GM20431 (cell line): ENCODE measurements around the gene CTSD.

Experiments
- in situ Hi-C: fragments of 300-500 bp; cut with MseI, MboI; formaldehyde crosslinking; loops from one replicate; pipeline ENCODE4 v1.15.0; 2020; ENCODE audit warnings: low sequenced_read_pairs; ENCODE audit not compliant: unreplicated experiment

Gene CTSD

GRCh38 chr11:1733009-1733715 is 30.6 kb downstream of the CTSD start:
- in situ Hi-C loops = no loop called here

- in situ Hi-C loops = no loop called here
Measured at GRCh38 chr11:1732418-1733008, 31.2 kb downstream of the CTSD start.

DNA sequence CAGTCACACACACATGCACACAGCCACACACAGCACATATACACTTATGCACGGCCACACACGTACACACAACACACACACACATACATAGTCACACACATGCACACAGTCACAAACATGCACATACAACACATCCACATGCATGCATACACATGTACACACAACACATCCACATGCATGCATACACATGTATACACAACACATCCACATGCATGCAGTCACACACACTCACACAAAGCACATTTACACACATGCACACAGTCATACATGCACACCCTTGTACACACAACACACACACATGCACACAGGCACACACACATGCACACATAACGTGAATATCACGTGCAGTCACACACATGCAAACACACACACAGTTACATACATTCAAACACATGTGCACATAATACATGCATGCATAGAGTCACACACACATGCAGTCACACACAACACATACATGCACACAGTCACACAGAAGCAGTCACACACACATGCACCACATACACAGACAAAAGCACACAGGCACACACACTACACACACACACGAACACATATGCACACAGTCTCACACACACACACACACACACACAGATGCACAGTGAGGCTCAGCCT is 32.2 kb downstream of the CTSD start:
- in situ Hi-C loops = no loop called here

DNA sequence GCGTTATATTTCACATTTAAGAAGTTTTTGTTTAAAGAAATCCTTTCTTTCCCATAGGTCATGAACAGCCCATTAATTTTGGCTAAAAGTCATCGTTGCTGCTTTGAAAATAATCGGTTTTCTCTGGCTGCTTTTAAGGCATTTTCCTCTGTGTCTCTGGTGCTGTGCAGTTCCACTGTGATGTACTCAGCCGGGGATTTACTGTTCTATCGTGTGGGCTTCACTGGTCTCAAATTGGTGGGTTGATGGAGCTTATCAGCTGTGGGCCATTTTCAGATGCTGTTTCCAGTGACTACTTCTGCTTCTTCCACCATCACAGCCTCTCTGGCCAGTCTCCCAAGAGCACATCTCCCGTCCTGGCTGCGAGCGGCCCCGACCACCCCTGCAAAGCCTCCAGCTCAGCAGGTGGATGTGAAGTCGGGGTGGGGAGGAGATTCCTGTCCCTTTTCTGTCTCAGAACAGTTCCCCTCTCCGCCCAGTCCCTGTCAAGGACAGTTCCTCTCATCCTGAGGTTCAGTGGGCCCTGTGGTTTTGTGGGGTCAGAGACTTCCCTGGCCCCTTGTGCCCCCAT is 33.6 kb downstream of the CTSD start:
- in situ Hi-C loops = no loop called here

DNA sequence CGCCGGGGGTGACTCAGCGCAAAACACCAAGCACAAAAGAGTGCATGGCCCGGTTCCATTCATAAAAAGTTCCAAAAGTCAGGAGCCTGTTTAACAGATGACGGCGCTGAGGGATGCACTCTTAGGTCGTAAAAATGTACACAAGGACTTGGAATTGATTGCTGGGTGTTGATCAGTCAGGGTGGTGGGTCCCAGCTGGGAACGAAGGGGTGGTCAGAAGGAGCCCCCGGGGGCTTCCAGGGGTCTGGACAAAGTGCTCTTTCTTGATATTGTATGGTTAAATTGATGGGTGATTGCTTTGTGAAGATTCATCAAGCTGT is 34.1 kb downstream of the CTSD start:
- in situ Hi-C loops = no loop called here

DNA sequence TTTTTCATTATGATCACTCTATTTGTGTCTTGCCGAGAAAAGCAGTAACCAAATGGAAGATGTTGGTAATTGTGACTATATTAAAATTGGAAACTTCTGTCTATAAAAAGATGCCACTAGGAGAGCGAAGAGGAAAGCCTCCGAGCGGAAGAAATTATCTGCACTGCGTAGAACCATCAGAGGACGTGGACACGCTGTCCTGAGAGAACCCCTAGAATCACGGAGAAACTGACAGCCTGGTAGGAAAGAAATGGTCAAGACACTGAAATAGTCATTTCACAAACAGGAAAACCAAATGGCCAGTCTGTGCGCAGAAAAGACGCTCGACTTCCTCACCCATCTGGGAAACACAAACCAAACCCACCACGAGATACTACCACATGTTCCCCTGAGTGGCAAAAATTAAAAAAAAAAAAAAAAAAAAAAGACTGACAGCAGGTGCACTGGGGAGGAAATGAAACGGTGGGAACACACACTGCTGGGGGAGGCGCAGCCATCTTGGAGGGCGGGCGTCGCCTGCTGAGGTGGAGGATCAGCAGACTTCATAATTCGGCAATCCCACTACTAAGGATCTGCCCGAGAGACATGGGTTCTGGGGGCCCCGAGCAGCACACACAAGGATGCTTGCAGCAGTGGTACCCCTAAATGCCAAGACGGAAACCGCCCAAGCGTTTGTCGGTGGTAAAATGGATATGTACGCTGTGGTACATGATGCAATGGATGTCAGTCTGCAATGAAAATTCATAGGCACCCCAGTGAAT is 34.6 kb downstream of the CTSD start:
- in situ Hi-C loops = no loop called here

DNA sequence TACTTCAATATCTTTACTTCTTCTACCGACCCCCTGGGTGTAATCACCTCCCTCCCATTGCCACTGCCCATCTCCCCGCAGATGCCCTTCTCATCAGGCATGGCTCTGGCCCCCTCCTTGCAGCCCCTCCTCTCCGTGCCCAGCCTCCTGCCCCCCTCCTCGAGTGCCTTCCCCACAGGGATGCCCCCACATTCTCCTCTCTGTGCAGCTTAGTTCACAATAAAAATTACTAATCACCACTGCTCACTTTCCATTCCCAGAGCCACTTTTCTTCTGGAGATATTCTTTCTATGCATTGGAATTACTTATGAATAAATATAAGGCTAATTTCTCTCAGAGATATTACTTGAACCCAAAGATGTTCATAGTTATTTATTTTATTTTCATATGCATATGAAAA is 35.4 kb downstream of the CTSD start:
- in situ Hi-C loops = no loop called here

- in situ Hi-C loops = no loop called here
Measured at GRCh38 chr11:1727861-1728260, 35.9 kb downstream of the CTSD start.

DNA sequence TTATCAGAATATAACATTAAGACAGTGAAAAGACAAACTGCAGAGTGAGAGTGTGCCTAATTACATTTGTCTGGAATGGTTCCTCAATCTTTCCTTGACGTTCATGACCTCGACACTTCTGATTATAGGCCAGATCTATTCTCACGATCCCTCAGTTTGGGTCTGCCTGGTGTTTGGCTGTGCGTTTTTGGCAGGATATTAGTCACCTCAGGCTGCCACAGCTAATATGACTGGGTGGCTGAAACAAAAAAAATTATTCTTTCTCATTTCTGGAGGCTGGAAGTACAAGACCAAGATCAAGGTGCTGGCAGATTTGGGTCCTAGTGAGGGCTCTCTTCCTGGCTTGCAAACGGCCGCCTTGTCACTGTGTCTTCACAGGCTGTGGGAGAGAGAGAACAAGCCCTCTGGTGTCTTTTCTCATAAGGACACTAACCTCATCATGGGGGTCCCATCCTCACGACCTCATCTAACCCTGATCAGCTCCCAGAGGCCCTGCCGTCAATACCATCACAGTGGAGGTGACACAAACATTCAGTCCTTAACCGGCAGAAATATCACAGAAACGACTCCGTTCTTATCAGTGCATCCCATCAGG is 36.5 kb downstream of the CTSD start:
- in situ Hi-C loops = no loop called here

GRCh38 chr11:1719781-1720180 is 43.9 kb downstream of the CTSD start:
- in situ Hi-C loops = no loop called here

- in situ Hi-C loops = no loop called here
Measured at GRCh38 chr11:1718326-1718725, 45.4 kb downstream of the CTSD start.

- in situ Hi-C loops = no loop called here
Measured at GRCh38 chr11:1717745-1718144, 46.0 kb downstream of the CTSD start.

GRCh38 chr11:1714908-1715885 is 48.5 kb downstream of the CTSD start:
- in situ Hi-C loops = no loop called here

GRCh38 chr11:1708716-1709115 is 55.0 kb downstream of the CTSD start:
- in situ Hi-C loops = no loop called here

DNA sequence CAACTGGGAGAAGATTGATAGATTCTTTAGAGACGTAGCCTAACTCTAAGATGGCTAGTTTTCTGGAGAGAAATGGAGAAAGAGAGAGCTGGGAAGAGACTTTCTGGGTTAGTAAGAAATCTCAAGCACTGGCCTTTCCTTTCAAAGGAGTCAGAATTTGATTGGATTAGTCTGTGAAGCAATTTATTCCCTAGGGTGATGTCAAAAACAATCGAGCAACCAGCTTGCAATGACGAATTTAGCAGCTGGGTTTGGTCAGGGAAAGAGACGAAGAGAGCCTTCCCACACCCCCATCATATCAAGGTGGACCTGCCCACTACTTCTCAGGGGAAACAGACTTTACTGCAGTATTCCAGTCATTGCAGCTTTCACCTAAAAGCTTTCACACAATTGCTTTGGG is 56.0 kb downstream of the CTSD start:
- in situ Hi-C loops = no loop called here

DNA sequence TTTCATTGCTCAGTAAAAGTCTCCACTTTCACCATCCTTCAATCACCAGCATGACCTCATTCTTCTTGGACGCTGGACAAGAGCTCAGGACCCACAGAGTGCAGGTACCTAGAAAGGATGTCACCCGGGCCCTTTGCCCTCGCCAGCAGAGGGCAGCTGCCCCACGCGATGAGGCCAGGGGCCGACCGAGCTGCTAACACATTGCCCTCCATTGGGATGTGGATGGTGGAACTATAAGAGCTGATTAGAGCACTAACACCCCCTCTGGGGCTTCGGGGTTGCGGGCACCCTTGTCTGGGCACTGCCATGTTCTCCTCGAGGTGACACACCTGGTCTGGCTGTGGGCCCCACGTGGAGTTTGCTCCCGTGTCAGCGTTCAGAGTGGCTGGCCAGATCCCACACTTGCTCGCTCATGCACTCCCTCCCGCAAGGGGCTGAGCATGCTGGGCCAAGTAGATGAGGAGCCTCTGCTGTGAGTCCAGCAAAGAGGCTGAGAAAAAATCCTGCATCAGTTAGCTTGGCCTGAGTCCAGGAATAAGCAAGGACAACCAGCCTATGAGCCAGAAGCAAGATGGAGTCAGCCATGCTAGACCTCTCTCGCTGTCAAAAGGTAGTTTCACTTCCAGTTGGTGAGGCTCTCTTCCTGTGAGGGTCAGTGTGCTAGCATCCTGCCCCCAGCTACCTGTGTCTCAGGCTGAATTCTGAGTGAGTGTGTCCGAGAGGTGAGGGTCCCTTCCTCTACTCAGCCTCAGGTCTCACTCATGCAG is 56.9 kb downstream of the CTSD start:
- in situ Hi-C loops = no loop called here

GRCh38 chr11:1705126-1706052 is 58.3 kb downstream of the CTSD start:
- in situ Hi-C loops = no loop called here

DNA sequence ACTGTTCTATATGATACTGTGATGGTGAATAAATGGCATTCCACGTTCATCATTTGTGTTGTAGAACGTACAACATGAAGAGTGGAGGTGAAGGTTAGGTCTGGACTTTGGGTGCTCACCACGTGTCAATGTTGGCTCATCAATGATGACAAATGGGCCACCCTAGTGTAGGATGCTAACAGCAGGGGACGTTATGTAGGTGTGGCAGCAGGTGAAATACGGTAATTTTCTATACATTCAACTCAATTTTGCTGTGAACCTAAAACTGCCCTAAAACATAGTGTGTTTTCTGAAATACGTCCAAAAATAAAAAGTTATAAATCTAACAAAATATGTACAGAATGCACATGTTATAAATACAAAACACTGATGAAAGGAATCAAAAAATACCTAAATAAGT is 60.6 kb downstream of the CTSD start:
- in situ Hi-C loops = no loop called here
